ENCODE measurements around the gene ASCL4. TPM values are rescaled to one million over a fixed set of nuclear protein-coding genes. Genes with fewer than 3 reads are reported as not detected.

The ASCL4 gene
- total RNA-seq, 1 donor from 2014 or later, result 1.6 TPM

DNA sequence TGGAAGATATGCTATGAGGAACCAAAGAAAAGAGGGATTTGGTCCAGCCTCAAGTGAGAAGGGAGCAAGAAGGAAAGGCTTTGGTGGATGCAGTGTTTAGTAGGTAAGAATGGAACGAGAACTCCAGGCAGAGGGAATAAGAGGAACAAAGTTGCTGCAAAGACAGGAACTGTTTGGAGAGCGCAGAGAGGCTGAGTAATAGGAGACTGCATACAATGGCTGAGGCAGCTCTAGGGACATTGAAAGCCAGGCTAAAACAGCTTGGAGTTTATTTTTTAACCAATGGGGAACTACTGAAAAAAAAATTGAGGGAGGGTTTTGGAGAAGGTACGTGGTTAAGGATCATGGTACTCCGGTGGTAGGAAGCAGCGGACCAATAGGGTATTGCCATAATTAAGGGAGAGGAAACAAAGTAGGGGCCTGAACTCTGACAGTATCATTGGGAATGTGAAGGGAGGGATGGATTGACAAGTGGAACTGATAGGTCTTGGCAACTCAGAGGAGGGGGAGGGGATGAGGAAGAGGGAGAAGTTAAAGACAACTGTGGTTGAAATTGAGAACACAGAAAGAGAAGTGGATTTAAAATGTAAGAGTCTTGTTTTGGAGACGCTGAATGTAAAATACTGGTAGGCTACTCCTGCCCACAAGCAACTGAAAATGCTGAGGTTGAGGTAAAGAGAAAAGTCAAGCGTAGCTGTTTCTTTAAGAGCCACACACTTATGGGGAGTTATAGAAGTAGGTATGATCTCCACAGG is 4.8 kb downstream of the ASCL4 start:
- no peak for DNase-seq

GRCh38 chr12:107780298-107780697 is 5.8 kb downstream of the ASCL4 start:
- DNase-seq, result no peak

GRCh38 chr12:107782067-107782466 is 7.6 kb downstream of the ASCL4 start:
- DNase-seq, result no peak

DNA sequence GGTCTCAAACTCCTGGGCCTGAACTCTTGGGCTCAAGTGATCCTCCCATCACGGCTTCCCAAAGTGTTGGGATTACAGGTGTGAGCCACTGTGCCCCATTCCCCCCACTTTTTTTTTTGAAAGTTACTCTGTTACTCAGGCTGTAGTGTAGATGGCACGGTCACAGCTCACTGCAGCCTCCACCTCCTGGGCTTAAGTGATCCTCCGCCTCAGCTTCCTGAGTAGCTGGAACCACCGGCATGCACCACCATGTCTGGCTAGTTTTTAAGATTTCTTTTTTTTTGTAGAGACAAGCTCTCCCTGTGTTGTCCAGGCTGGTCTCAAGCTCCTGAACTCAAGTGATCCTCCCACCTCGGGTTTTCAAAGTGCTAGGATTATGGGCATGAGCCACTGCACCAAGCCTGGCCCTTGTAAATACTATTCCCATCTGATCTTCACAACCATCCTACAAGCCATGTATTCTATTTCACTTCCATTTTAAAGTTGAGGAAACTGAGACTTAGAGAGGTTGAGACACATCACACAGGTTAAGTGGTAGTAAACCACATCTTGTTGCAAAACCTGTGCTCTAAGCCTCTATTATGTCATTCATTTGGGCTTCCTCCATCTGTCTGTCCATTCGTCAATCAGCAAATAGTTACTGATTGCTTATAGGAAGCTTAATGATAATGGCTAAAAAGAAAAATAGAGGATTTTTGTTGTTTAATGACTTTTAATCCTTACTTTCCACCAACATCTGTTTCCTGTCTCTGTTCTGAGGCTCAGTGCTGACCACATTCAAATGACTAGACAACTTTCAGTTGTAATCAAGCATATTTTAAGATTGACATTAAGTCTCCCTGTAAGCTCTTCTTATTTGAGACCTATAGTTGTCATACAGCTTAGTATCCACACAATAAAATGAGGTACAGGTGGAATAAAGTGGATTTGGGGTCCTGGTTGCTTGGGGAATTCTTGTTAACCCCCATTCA is 9.2 kb downstream of the ASCL4 start:
- no peak for DNase-seq

GRCh38 chr12:107788281-107788680 is 13.8 kb downstream of the ASCL4 start:
- DNase-seq, result no peak

GRCh38 chr12:107788690-107789458 is 14.4 kb downstream of the ASCL4 start:
- DNase-seq, result no peak

- no peak for DNase-seq
These were observed 17.1 kb downstream of the ASCL4 start for GRCh38 chr12:107791465-107792089.

GRCh38 chr12:107794451-107794850 is 19.9 kb downstream of the ASCL4 start:
- no peak for DNase-seq

DNA sequence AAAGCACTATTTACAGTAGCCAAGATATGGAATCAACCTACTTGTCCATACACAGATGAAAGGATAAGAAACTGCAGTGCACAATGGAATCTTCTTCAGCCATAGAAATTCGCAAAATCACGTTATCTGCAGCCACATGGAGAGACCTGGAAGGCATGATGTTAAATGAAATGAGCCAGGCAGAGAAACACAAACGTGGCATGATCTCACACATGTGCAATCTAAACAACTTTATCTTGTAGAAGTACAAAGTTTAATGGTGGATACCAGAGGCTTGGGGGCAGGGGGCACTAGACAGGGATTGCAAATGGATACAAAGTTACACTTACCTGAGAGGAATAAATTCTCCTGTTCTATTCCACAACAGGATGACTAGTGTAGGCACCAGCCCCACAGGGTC is 24.1 kb downstream of the ASCL4 start:
- DNase-seq, result no peak

GRCh38 chr12:107801150-107801549 is 26.6 kb downstream of the ASCL4 start:
- DNase-seq, result no peak

DNA sequence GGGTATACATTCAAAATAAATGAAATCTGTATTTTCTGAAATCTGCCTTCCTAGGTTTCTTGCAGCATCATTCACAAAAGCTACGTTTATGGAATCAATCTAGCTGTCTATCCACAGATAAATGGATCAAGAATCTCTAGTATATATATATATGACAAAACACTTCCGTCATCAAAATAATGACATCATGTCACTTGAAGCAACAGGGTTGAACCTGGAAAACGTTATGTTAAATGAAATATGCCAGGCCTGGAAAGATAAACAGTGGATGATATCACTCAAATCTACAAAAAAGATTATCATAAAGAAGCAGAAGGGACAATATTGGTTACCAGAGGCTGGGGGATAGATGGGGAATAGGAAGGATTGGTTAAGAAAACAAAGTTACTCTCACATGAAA is 28.6 kb downstream of the ASCL4 start:
- no peak for DNase-seq

DNA sequence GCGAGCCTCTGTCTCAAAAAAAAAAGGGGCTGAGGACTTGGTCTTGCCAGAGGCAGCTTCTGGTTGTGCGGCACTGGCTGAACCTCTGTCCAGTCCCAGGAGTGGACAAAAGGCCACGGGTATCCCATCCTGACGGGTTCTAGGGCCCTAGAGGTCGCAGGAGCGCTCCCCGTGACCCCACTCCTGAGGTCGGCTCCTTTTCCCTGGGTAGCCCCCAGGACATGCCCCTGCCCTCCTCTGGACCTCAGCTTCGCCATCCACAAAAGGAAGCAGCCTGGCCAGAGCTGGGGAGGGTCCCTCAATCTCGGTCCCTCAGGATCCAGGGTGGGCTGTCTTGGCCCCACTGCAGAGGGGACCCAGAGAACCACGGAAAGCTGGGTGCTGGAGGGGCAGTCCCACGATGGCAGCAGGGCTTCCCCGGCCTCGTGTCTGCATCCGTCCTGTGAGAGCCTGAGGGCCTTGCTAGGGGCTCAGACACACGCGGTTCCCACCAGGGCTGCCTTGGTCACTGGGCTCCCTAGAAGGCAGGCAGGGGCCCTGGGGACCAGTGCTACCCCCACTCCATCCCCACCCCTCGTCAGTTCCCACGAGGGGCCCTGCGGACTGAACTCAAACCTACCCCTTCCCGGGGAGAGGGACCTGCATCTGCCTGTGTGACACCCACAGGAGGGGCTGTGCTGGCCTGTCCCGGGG is 31.1 kb downstream of the ASCL4 start:
- DNase-seq, result no peak

- DNase-seq, result no peak
These were observed 33.1 kb downstream of the ASCL4 start for GRCh38 chr12:107807471-107808150.

GRCh38 chr12:107817250-107817649 is 42.7 kb downstream of the ASCL4 start:
- no peak for DNase-seq

- no peak for DNase-seq
These were observed 44.5 kb downstream of the ASCL4 start for GRCh38 chr12:107818984-107819383.

DNA sequence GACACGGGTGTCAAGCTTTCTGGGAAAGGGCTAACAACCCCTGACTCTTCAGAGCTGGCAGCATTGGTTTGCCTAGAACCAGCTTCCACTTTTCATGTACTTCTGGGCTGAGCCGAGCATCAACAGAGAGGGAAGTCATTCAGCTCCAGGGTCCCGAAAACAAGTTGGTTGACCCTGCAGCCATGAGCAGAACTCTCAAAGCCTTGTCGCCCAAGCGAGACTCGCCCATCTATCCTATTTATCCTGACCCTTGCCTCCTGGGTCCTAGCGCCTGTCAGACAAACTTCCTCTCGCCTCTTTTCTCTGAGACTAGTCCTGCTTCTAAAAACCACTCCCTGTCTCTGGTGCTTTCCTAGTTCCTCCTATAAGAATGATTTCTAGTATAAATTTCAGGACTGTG is 47.9 kb downstream of the ASCL4 start:
- no peak for DNase-seq
